RPMI8226 (cell line): ENCODE results near the gene DAGLB.
"Not testable (repeated sequence)": the region's sequence is repeated elsewhere in the genome, so short reads cannot be mapped to it uniquely, and the experiment has no call there.

Experiments used
- DNase-seq: peaks from one replicate; pipeline ENCODE4 v3.0.0-alpha.2; 2015

Gene DAGLB

DNA sequence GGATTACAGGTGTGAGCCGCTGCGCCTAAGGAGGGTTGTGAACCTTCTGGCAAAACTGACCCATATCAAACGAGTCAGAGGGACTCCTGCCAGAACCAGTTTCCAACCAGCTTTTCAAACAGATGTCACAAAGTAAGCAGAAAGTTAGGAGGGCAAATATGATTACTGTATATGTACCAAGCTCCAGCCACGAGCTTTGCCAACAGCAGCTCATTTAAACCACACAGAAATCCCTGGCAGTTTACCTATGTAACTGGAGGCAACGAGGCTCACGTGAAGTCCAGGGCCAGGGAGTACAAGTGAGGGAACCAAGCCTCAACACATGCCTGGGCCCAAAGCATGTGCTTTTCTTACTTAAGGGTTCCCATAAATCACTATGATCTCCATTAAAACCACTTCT lies 12.5 kb upstream of the DAGLB start:
- no peak for DNase-seq

DNA sequence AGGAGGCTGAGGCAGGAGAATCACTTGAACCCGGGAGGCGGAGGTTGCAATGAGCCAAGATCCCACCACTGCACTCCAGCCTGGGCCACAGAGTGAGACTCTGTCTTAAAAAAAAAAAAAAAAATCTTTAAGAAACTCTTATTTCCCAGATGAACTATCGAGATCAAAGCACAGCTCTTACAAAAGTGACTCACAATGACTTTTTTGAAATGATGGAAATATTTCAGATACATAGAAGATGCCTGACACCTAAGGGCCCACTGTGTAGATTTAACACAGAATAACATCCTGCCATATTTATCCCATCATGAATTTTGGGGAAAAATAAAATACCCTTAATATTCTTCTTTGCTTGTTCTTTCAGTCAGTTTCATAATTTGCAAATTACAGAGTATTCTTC lies 10.9 kb upstream of the DAGLB start:
- not testable (repeated sequence) for DNase-seq

DNA sequence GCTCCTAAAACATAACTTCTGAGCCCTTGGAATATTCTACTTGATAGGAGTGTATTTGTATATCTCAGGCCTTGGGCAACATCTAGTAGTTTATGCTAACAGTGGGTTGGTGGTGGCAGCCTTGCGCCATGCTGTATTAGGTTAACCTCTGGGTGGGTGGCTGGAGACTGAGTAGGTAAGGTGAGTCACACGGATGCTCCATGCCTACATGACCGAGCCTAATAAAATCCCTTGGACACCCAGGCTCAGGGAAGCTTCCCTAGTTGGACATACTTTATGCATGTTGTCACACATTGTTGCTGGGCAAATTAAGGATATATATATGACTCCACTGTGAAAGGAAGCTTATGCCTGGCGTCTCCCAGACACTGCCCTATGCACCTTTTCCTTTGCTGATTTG lies 6.0 kb upstream of the DAGLB start:
- no peak for DNase-seq

DNA sequence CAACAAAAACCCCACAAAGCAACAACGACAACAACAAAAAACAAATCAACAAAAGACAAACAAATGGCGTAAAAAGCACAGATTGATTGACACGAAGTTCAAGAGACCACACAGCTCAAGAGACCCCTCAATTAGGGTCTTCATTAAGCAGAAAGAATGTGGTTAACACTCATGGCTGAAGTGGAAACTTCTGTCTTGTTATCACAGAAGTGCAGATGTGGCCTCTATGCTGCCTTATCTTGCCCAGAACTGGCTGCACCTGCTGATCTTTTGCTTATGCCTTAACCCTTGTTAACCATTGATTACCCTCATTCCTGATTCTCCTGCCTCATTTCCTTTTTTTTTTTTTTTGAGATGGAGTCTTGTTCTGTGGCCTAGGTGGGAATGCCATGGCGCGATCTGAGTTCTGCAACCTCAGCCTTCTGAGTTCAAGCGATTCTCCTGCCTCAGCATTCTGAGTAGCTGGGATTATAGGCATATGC lies 3.5 kb upstream of the DAGLB start:
- no peak for DNase-seq

DNA sequence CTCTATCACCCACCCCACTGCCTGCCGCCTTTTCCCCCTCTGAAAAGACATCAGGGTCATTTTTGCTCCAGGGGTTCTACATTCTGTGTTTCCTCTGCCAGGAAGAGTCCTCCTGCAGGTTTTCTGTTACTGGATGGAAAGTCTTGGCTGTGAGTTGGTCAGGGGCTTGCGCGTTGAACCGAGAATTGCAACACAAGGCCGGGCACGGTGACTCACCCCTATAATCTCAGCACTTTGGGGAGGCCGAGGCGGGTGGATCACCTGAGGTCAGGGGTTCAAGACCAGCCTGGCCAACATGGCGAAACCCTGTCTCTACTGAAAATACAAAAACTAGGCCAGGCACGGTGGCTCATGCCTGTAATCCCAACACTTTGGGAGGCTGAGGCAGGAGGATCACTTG lies 2.8 kb upstream of the DAGLB start:
- not testable (repeated sequence) for DNase-seq

DNA sequence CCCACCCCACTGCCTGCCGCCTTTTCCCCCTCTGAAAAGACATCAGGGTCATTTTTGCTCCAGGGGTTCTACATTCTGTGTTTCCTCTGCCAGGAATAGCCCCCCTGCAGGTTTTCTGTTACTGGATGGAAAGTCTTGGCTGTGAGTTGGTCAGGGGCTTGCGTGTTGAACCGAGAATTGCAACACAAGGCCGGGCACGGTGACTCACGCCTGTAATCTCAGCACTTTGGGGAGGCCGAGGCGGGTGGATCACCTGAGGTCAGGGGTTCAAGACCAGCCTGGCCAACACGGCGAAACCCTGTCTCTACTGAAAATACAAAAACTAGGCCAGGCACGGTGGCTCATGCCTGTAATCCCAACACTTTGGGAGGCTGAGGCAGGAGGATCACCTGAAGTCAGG lies 2.1 kb upstream of the DAGLB start:
- not testable (repeated sequence) for DNase-seq

DNA sequence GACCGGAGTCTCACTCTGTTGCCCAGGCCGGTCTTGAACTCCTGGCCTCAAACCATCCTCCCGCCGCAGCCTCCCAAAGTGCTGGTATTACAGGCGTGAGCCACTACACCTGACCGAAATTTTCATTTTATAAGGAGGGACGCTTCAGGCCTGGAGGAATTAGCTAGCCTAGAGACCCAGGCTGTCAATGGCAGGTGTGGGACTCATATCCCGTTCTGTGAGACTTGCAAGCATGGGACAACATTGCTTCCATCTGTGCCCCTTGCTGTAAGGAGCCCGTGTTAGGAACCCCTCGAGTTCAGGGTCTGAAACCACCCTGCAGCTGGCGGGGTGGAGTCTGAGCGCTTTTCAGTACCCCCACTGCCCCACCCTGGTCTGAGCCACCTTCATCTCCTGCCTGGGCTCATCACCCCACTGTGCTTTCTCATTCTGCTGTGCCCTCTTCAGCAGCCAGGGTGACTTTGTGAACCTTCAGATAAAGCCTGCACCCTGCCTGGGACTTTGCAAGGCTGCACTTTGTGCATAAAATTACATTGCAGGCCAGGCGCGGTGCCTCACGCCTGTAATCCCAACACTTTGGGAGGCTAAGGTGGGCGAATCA lies 1.3 kb upstream of the DAGLB start:
- no peak for DNase-seq

DNA sequence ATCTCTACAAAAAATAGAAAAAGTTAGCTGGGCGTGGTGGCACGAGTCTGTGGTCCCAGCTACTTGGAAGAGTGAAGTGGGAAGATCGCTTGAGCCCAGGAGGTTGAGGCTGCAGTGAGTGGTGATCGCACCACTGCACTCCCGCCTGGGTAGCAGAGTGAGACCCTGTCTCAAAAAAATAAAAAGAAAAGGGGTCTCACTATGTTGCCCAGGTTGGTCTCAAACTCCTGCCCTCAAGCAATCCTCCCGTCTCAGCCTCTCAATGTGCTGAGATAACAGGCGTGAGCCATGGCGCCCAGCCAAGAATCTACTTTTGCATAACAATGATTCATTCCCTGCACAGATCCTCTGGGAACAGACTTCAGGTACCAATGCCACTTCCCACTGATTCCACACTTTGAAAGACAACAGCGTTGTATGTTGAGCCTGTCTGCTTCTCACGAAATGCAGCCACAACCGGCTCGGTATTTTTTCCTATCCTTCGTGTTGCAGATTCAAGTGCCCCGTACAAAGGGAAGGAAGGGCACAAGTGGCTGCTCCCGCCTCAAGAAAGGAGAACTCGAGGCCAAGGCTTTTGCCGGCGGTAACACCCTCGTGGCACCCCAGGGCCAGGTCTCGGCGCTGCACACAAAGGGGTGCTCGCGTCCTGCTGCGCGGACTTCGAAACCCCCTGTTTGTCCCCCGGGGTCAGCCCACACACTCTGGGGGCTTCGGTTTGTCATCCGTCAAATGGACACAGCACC lies 745 bp downstream of the DAGLB start:
- DNase-seq, result peak; percentile 79

DNA sequence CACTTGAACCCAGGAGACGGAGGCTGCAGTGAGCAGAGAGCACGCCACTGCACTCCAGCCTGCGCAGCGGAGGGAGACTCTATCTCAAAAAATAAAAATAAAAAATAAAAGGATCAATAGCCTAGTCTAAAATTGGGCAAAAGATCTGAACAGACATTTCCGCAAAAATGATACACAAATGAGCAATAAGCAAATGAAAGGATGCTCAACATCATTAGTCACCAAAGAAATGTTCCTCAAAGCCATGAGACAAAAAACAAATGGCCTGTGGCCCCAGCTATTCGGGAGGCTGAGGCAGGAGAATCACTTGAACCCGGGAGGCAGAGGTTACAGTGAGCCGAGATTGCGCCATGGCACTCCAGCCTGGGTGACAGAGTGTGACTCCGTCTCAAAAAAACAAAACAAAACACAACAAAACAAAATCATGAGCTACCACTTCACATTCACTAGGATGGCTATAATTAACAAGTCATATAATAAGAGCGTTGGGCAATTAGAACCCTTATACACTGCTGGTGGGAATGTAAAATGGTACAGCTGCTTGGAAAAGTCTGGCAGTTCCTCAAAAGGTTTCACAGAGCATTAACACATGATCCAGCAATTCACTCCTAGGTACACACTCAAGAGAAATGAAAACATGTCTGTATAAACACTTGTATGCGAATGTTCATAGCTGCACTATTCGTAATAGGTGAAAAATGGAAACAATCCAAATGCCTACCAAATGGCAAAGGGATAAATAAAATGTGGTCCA lies 3.1 kb downstream of the DAGLB start:
- DNase-seq, result no peak

DNA sequence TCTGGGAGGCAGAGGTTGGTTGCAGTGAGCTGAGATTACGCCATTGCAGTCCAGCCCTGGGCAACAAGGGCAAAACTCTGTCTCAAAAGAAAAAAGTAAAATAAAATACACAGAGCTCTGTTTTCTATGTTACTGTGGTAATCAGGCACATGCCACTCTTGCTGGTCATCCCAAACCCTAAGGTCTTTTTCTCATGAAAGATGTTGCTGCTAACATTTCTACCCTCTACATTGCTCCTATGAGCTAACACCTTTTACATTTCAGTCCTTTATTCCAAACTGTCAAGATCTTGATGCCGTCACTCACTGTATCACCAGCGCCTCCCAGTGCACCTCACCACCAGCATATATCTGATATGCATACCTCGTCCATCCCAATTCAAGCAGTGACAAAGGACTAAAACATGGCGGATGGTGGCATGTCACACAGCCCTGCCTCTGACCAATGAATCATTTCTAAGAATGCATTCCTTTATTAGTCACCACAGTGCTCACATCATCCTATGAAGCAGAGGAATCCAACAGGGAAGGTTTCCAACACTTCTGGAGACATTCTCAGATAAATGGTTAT lies 4.3 kb downstream of the DAGLB start:
- no peak for DNase-seq

DNA sequence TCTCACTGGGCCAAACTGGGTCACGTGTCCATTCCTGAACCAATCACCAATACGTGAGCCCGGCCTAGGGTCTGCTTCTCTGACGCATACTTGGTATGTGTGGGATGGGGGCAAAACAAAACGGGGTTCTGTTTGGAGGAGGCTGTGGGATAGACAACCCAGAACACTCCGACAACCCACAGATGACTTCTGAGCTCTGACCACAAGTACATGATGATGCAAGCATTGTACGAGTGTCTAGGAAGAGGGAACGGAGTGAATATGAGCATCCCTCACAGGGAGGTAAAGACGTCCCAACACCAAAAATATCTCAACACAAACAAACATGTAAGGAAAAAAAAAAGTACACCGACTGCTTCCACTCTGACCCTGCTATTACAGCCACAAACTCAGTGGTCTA lies 5.6 kb downstream of the DAGLB start:
- DNase-seq, result no peak

DNA sequence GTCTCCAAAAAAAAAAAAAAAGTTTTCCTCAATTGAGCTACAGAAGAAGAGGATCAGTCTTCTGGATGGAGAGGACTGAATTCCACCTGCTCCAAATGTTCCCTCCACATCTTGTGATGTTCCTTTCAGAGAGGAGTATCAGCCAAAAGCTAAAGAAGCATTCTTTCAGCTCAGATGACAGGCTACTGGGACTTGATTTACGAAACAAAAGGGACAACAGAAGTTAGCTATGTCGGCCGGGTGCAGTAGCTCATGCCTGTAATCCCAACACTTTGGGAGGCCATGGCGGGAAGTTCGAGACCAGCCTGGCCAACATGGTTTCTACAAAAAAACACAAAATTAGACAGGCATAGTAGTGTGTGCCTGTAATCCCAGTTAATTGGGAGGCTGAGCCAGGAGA lies 7.4 kb downstream of the DAGLB start:
- DNase-seq, result no peak

DNA sequence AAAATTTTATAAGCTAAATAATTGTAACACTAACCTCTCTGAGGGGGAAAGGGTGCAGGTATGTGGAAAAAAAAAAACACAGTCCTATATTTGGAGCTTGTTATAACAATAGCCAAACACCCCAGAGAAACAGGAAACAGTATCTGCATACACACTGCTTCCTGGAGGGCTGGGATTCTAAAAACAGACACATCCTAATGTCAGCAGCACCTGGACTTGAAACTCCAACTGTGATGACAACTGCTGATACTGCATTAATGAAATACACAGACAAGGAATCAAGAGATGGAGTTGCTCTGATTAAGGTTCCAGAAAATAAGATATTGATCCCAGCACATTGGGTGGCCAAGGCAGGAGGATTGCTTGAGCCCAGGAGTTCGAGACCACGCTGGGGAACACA lies 9.3 kb downstream of the DAGLB start:
- DNase-seq, result peak; percentile 90

DNA sequence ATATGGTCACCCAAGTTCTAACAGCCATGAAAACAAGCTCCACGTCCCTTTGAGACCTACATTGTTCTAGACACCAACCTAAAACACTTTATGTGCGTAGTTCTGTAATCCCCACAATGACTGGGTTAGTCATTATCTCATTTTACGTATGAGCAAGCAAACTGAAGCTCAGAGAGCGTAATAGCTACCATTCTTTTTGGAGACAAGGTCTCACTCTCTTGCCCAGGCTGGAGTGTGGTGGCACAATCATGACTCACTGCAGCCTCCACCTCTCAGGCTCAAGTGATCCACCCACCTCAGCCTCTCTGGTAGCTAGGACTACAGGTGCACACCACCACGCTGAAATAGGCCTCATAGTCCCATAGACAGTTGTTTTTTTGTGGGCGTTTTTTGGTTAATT lies 10.5 kb downstream of the DAGLB start:
- DNase-seq, result no peak

DNA sequence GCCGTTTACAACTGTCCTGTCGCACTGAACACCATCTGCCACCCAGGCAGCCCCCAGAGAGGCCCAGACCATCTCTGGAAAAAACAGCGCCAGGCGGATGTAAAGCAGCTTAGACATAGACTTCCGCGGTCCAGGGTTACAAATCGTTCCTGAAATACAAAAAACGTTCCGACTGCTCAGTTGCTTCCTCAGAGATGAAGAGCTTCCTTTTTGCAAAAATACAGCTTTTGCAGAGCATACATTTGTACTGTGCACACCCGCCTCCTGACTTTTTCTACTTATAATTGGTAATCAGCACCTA lies 11.4 kb downstream of the DAGLB start:
- DNase-seq, result no peak

DNA sequence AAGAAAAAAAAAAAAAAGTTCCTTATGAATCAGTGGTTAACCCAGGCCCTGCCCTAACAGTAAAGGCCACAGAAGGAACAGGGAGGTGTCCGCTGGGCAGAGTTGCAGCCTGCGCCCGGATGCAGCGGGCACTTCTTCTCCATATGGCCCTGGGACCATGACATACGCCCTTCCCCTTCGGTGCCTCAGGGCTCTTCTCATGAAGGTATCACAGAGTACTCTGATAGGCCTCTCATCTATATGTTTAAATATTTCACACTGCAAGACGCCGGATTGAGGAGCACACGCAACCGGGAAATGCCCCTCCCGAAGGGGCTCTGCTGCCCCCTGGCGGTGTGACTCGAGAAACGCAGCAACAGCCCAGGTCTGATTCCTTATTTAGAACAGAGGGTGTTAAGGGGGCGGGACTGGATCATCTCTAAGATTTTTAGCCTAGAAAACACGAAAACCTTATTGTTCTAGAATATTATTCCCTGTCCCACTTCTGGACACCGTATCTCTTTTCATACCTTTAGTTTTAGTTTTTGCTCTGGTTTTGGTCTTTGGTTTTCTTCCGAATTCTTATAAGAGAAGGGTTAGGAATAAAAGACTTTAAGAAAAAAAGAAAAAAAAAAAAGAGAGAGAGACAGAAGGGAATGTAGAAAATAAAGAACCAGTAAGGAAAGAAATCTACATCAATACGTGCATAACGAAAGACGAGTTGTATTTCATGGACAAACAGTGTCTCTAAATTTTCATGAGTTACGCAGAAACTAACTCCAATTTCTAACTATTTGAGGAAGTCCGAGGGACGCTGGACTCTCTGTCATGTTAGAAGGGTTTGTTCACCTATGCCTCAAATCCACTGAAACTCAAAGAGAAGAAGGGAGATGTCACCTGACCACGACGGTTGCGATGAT lies 12.0 kb downstream of the DAGLB start:
- DNase-seq, result peak; percentile 87

DNA sequence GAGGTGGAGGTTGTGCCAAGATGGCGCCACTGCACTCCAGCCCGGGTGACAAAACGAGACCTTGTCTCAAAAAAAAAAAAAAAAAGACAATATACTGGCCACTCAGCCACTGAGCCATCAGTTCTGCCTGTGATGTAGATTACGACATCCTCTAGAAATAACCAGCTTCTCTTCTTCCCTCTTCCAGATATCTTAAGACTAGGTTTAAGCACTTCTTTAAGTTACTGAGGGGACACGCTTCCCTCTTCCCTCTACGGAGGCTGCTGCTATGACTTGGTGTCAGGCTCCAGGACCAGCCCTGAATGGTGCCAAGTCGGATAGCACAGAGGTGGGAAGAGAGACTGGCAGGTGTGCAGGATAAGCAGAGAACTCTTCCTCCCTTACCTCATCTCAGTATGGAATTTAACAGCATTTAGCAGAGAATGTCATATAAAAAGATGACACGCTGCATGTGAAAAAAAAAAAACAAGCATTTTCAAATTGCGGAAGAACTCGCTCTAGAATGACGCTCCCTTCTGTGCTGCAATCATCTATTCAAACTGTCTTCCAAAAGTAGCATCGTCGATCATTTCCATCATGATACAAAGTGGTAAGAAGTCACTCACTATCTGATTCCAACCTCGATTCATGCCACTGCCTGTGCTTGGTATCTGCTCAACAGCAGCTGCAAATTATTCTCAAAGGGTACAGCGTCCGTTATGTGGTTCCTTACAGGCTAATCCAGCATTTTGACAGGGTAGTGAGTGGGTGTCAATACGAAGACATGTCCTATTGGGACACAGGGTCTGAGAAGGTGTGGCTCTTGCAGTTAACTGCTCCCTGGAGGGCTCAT lies 13.8 kb downstream of the DAGLB start:
- DNase-seq, result no peak

DNA sequence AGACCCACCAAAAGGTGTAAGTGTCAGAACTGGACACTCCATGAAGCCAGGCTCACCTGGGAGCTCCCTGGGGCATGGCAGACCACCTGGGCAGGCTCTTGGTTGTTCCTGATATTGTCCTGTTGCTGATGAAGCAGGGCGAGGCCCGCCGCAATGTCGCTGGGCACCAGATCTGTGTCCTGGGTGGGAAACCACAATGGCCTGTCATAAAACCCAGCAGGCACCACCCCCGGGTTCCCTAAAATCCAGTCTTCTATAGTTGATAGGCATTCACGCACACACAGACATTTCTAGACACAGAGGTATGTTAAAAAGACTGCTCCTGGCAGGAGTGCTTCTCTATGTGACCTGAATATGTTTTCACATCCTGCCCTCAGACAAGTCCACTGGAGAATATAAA lies 15.0 kb downstream of the DAGLB start:
- no peak for DNase-seq

DNA sequence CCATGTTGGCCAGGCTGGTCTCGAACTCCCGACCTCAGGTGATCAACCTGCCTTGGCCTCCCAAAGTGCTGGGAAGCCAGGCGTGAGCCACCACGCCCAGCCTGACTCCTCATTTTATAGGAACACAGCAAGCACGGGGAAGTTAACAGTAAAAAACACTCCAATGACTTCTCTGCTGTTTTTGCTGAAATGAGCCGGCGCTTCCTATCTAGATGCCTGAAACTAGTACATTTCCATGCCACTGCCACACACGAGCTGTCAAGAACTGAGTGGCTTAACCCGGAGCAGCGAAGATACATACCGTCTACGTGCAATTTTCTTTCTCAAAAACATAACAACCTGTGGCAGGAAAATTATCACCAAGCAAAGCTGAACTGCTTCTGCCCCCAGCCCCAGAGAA lies 16.8 kb downstream of the DAGLB start:
- no peak for DNase-seq

DNA sequence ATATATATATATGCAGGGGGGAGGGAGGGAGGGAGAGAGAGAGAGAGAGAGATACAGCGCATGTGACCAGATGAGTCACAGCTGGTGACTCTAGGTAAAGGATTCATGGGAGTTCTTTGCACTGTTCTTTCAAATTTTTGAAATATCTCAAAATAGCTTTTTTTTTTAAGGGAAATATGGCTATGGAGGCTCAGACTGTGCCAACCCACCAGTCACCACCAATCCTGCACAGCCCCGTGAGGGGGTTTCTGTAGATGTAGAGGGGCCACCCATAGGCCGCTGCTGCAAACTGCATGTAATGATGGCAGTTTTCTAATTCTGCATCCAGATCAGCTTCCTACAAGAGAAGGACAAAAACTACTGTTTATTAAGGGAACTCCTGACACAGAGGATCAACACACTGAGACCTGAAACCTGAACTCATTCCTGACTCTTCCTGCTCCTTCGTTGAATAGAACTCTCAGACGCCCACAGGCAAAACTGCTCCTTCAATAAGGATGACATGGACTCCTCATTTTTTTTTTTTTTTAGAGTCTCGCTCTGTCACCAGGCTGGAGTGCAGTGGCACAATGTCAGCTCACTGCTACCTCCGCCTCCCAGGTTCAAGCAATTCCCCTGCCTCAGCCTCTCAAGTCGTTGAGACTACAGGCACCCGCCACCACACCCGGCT lies 17.3 kb downstream of the DAGLB start:
- DNase-seq, result no peak

DNA sequence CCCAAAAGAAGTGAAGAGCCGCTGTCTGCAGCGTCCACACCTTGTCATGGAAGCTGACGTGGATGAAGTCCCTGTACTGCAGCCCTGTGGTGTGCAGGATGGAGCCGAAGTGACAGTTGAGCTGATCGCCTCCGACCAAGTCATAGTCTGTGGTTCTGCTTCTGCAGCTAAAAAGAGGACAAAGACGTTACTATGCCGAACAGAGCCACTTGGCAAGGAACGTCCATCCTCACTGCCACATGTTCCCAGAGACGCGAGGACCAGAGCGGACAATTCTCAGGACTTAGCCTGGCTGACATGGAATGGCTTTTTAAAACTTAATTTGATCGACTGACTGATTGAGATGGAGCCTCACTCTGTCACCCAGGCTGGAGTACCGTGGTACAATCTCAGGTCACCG lies 21.8 kb downstream of the DAGLB start:
- DNase-seq, result no peak
